ENCODE data around the gene GCGR. TPM values are rescaled to one million over a fixed set of nuclear protein-coding genes. Genes with fewer than 3 reads are reported as not detected.

The GCGR gene
- total RNA-seq = not detected

GRCh38 chr17:81803728-81804558 is at the start of gene GCGR:
Gene GCGR (plus strand): TSS chr17:81804150. CDS start chr17:81809019, 4,869 bp downstream.
- ATAC-seq (ENCODE audit: low FRiP score) (no peak), DNase-seq (ENCODE audit: low spot score) (no peak)
- no peak for TF ChIP-seq CTCF (IDR thresholded peaks at IDR 0.05)

GRCh38 chr17:81792675-81793615 is 11.0 kb upstream of the GCGR start:
- TF ChIP-seq CTCF (IDR thresholded peaks at IDR 0.05) = no peak
- ATAC-seq (ENCODE audit: low FRiP score) = no peak
- DNase-seq (ENCODE audit: low spot score) = no peak

GRCh38 chr17:81794074-81794476 is 9.9 kb upstream of the GCGR start:
- DNase-seq (ENCODE audit: low spot score) = no peak
- TF ChIP-seq CTCF (IDR thresholded peaks at IDR 0.05) = no peak
- no peak for ATAC-seq (ENCODE audit: low FRiP score)

- no peak for TF ChIP-seq CTCF (IDR thresholded peaks at IDR 0.05)
- peak; percentile 41 for ATAC-seq (ENCODE audit: low FRiP score)
- DNase-seq (ENCODE audit: low spot score) = no peak
These were observed 9.4 kb upstream of the GCGR start for GRCh38 chr17:81794509-81794908.

GRCh38 chr17:81801327-81801726 is 2.6 kb upstream of the GCGR start:
- DNase-seq (ENCODE audit: low spot score) (no peak), ATAC-seq (ENCODE audit: low FRiP score) (no peak)
- TF ChIP-seq CTCF (IDR thresholded peaks at IDR 0.05) = no peak

GRCh38 chr17:81802048-81802758 is 1.7 kb upstream of the GCGR start:
- ATAC-seq (ENCODE audit: low FRiP score) = no peak
- no peak for TF ChIP-seq CTCF (IDR thresholded peaks at IDR 0.05)
- no peak for DNase-seq (ENCODE audit: low spot score)
